HG02571 (cell line): ENCODE data around the gene WDSUB1.

ENCODE experiments used
- ATAC-seq: cut with Tn5 transposase; IDR thresholded peaks from one replicate; pipeline ENCODE4 v1.9.1; 2021; ENCODE audit warnings: mild to moderate bottlenecking, moderate library complexity; ENCODE audit not compliant: unreplicated experiment

Gene WDSUB1

DNA sequence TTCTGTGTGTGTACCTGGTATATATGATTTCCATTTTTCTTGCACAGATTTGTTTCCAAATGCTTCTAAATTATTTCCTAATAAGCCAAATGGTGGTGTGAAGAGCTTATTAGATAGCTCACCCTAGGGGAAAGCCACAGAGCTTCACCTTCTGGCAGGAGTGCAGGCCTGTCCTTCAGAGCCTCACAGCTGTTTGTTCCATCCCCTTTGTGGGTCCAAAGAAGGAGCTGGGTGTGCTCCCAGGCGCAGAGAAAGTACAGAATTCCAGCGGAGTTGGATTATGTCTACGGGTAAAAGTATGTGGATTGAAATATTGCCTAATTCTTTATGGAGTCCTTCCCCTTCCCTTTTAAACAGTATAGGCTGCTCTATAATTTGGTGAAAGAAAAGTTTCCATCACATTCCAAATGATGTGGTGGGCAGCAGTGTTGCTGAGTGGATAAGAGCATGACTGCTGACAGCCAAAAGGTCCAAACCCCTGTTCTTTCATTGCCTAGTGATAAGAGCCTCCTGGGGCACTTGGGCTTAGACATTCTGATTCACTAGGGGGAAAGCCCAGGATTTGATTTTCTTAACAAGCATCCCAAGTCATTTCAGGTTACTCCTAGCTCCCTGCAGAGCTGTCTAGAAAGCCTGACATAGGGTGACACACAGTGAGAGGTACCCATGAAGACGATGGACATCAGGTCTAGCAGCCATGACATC lies 86.6 kb downstream of the WDSUB1 start:
- no peak for ATAC-seq

DNA sequence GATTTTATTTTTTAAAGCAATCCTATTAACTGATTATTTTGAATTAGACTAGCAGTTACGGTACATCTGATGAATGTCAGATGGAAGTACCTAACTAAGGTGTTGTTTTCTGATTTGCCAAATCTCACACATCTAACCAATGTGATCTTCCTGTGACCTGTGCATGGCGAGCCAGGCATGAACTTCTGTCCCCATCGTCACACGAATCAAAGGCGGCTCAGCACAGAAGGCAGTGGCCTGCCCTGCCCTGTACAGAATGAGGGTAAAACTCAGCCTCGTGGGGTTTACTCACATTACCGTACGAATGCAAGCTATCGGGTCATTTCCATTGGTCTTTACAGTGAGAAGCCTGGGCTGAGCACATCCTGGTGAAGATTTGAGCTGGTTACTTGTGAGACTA lies 87.3 kb downstream of the WDSUB1 start:
- ATAC-seq = no peak

DNA sequence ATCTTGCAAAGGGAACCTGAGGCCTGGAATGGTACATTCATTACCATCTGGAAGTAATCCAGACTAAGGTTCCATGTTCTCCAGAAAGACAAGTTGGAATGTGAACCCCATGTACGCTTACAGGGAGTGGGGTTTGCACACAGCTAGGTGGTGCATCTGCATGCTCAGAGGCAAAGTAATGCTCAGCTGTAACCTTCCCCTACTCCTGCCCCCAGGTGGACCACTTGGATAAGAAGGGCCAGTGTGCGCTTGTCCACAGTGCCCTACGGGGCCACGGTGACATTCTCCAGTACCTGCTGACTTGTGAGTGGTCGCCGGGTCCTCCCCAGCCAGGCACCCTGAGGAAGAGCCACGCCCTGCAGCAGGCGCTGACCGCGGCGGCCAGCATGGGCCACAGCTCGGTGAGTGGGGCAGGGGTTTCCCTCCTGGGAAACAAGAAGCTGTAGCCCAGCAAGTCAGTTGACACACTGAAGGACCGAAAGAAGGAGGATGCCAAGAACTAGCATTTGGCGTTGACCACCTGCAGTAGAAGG lies 90.0 kb downstream of the WDSUB1 start:
- no peak for ATAC-seq

GRCh38 chr2:159195697-159196096 lies 90.8 kb downstream of the WDSUB1 start:
- ATAC-seq = no peak

DNA sequence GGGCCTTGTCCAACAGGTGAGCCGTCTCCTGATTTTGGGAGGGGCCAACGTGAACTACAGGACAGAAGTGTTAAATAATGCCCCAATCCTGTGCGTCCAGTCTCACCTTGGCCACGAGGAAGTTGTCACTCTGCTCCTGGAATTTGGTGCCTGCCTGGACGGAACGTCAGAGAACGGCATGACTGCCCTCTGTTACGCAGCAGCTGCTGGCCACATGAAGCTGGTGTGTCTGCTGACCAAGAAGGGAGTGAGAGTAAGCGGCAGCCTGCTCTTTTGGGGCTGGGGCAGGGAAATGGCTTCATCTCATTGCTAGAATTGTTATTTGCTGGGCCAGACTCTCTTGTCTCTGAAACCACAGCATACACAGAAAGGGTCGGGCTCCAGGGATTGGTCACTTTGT lies 92.3 kb downstream of the WDSUB1 start:
- ATAC-seq = no peak

DNA sequence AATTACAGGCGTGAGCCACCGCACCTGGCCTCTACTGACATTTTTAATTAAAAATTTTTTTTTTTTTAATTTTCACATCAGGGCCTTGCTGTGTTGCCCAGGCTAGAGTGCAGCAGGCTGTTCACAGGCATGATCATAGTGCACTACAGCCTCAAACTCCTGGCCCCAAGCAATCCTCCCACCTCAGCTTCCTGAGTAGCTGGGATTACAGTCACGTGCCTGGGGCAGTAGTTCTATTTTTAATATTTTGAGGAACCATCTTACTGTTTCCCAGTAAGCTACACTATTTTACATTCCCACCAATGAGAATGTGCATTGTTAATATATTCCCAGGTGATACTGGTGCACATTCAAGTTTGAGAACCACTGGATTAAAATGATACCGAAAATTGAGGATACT lies 92.7 kb downstream of the WDSUB1 start:
- no peak for ATAC-seq

DNA sequence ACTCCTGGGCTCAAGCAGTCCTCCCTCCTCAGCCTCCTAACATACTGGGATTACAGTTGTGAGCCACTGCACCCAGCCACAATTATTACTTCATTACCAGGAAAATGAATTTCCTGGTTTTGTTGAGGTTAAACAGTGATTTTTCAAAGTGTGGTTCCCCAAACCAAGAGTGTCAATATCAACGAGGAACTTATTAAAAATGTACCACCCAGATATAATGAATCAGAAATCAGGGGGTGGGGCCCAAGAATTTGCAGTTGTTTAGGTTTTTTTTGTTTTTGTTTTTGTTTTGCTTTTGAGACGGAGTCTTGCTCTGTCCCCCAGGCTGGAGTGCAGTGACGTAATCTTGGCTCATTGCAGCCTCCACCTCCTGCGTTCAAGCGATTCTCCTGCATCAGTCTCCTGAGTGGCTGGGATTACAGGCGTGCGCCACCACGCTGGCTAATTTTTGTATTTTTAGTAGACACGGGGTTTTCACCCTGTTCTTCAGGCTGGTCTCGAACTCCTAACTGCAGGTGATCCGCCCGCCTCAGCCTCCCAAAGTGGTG lies 94.1 kb downstream of the WDSUB1 start:
- ATAC-seq = no peak

DNA sequence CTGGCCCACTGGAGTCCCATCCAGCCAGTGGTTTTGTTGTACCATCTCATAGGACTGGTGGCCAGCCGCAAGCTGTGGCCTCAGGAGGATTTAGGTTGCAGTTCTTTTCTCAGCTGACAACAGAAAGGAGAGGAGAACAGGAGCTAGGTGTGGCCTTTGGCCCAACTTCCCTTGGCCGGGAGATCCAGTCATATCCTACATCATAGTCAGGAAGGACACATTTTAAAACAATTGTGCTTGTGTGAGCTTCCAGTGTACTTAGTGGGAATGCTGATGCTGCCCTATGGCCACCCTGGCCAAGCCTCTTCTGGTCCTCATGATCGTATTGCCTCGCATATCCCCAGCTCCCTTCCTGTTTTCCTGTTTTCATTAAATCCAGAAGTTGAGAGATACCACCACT lies 98.1 kb downstream of the WDSUB1 start:
- no peak for ATAC-seq

- no peak for ATAC-seq
Measured at GRCh38 chr2:159187106-159187505, 99.4 kb downstream of the WDSUB1 start.

DNA sequence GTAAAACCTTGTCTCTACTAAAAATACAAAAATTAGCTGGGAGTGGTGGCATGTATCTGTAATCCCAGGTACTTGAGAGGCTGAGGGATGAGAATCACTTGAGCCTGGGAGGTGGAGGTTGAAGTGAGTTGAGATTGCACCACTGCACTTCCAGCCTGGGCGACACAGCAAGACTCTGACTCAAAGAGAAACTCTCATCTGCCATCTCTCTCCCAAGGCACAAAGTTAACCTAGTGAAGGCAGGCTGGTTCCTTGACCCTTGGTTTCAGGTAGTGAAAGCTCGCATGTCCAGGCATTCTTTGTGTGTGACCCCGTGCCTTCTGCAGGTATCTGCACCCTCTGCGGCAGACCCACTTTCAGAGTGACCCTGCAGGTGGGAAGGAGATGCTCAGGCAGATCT lies 100.0 kb downstream of the WDSUB1 start:
- ATAC-seq = no peak
